Ascending aorta (tissue), 2 donors: ENCODE data around the gene KLHL30. TPM values are rescaled to one million over a fixed set of nuclear protein-coding genes. Genes with fewer than 3 reads are reported as not detected.

Experiments used
- DNase-seq, 2 donors: peaks; one replicate each; pipeline ENCODE4 v3.0.0-alpha.2; 2019; ENCODE audit warnings: low spot score in 2 of 2
- H3K27ac ChIP-seq, 2 donors: fragments of 200-600 bp; sonication (generic); one replicate each; pipeline ENCODE4 v1.5.1; 2016 to 2017; ENCODE audit warnings: mild to moderate bottlenecking in 1 of 2
- H3K27me3 ChIP-seq: fragments of 200-600 bp; sonication (generic); one replicate; pipeline ENCODE4 v1.5.1; 2017
- H3K36me3 ChIP-seq, 2 donors: fragments of 200-600 bp; sonication (generic); one replicate each; pipeline ENCODE4 v1.5.1; 2016
- H3K4me1 ChIP-seq, 2 donors: fragments of 200-600 bp; sonication (generic); one replicate each; pipeline ENCODE4 v1.5.1; 2016 to 2017; ENCODE audit warnings: mild to moderate bottlenecking in 1 of 2
- H3K4me3 ChIP-seq, 2 donors: fragments of 200-600 bp; sonication (generic); one replicate each; pipeline ENCODE4 v1.5.1; 2016 to 2017; ENCODE audit warnings: mild to moderate bottlenecking in 1 of 2
- H3K9me3 ChIP-seq, 2 donors: fragments of 200-600 bp; sonication (generic); one replicate each; pipeline ENCODE4 v1.5.1; 2016
- CTCF ChIP-seq, 3 experiments: fragments of 200-600 bp in 2 of 3; fragments of 450-650 bp in 1 of 3; sonication (generic) in 2 of 3; IDR thresholded peaks; one replicate each; pipeline ENCODE4 v1.5.1; 2016 to 2019; ENCODE audit warnings: antibody characterized with exemption in 3 of 3, mild to moderate bottlenecking in 1 of 3, moderate library complexity in 1 of 3
- intact Hi-C: fragments of 100-400 bp; cut with DNase I; formaldehyde crosslinking; loops from one replicate; pipeline ENCODE4 v1.15.1; 2023
- total RNA-seq: library from RNA; depleted of rRNA; stranded (reverse); fragments of >200 nt; gene quantifications from one replicate; pipeline ENCODE4 v1.1.0, GENCODE V29; 2016

The KLHL30 gene
- total RNA-seq, 1 donor from 2014 or later: 28.2 TPM

GRCh38 chr2:238160206-238161129, 22.0 kb downstream of the KLHL30 start:
- peak in 1 of 3 experiments; percentile 19 for TF ChIP-seq CTCF (IDR thresholded peaks at IDR 0.05)
- Histone ChIP-seq H3K4me1 (peaks cover 7 to 8% of the 10 kb centered on the region in 2 donors), H3K36me3 (no peaks in the 10 kb centered on the region), H3K9me3 (no peaks in the 10 kb centered on the region), H3K27me3 (peaks cover 4% of the 10 kb centered on the region), H3K27ac (no peak overlapping the region), H3K4me3 (no peak overlapping the region)
- intact Hi-C loops: loop anchor here (5.0 kb wide), 1 partner anchor 102 kb away; no protein-coding TSS in a partner anchor
- DNase-seq: peak in 1 of 2 donors; percentile 60

- peaks cover 7 to 8% of the 10 kb centered on the region in 2 donors for H3K4me1 ChIP-seq
- no peaks in the 10 kb centered on the region for H3K36me3 ChIP-seq
- H3K27me3 ChIP-seq: peaks cover 4% of the 10 kb centered on the region
- H3K4me3 ChIP-seq: no peak overlapping the region
- TF ChIP-seq CTCF (IDR thresholded peaks at IDR 0.05): no peak
- H3K27ac ChIP-seq: no peak overlapping the region
- intact Hi-C loops: loop anchor here (5.0 kb wide), 1 partner anchor 101 kb away; no protein-coding TSS in a partner anchor
- no peaks in the 10 kb centered on the region for H3K9me3 ChIP-seq
- peak; percentile 7 to 52 for DNase-seq
Observed at GRCh38 chr2:238161291-238162051, 23.0 kb downstream of the KLHL30 start.

GRCh38 chr2:238162251-238162845, 23.9 kb downstream of the KLHL30 start:
- intact Hi-C loops: loop anchor here (5.0 kb wide), 1 partner anchor 100 kb away; no protein-coding TSS in a partner anchor

GRCh38 chr2:238162846-238163441, 24.5 kb downstream of the KLHL30 start:
- intact Hi-C loops: loop anchor here (5.0 kb wide), 1 partner anchor 99 kb away; no protein-coding TSS in a partner anchor
- H3K4me1 ChIP-seq: peaks cover 7 to 8% of the 10 kb centered on the region in 2 donors
- no peak for TF ChIP-seq CTCF (IDR thresholded peaks at IDR 0.05)
- H3K4me3 ChIP-seq: peak overlapping the region; percentile 30 to 50
- DNase-seq: peak; percentile 5 to 62
- H3K36me3 ChIP-seq: peaks cover 0 to 3% of the 10 kb centered on the region in 2 donors
- no peaks in the 10 kb centered on the region for H3K9me3 ChIP-seq
- H3K27ac ChIP-seq: no peak overlapping the region
- peaks cover 4% of the 10 kb centered on the region for H3K27me3 ChIP-seq

More at GRCh38 chr2:238162251-238162845, 23.9 kb downstream of the KLHL30 start:
- Histone ChIP-seq H3K36me3 (no peaks in the 10 kb centered on the region), H3K9me3 (no peaks in the 10 kb centered on the region), H3K4me3 (no peak overlapping the region), H3K27ac (no peak overlapping the region), H3K4me1 (peaks cover 7 to 8% of the 10 kb centered on the region in 2 donors), H3K27me3 (peaks cover 4% of the 10 kb centered on the region)
- no peak for TF ChIP-seq CTCF (IDR thresholded peaks at IDR 0.05)
- peak; percentile 1 to 56 for DNase-seq
